AG09319 (cell line): Measurements from ENCODE around the gene NPAS3.

Experiments
- DNase-seq: peaks from one replicate; pipeline ENCODE4 v3.0.0-alpha.2; 2010; ENCODE audit warnings: low read depth; ENCODE audit errors: extremely low read depth
- TF ChIP-seq, protein P1 (sequence below): IDR thresholded peaks from 2 replicates; pipeline ENCODE4 v1.5.1; 2011; ENCODE audit warnings: low read depth, mild to moderate bottlenecking, inconsistent platforms, low read length, moderate library complexity

Gene NPAS3

DNA sequence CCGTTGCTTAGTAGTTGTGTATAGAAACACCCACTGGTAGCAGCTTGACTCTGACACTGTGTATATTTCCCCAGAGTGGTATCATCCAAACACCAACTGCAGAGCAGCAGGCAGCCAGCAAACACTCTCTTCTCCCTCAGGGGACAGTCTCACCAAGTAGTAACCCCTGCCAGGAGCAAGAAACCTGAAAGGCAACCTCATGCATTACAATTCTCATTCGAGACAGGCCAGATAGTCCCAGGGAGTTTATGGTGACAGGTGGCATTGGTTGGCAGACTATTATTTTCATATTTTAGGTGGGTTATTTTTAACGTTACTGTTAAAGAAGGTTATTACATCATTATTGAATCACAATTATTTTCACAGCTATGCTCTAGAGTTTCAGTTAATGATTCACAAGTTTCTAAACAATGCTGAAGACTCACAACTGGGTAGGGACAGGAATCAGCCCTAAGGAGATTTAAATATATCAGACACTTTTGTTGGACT lies 789.4 kb downstream of the NPAS3 start:
- no peak for DNase-seq

DNA sequence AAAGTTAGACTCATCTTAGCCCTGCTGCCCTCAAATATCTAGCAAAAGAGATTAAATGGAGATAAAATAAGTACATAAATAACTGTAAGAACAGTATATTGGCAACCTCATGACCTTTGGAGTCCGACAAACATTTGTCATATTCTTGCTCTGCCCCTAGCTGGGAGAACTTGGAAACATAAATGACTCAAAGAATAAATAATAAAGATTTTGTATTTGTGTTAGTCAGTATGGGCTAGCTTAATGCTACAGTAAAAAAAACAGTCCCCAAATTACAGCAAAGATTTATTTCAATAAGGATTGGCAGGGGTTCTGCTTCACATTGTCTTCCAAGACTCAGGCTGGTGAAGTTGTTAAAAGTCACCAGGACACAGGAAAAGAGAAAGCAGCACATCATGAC lies 791.5 kb downstream of the NPAS3 start:
- DNase-seq, result no peak
- TF ChIP-seq, protein P1, sequence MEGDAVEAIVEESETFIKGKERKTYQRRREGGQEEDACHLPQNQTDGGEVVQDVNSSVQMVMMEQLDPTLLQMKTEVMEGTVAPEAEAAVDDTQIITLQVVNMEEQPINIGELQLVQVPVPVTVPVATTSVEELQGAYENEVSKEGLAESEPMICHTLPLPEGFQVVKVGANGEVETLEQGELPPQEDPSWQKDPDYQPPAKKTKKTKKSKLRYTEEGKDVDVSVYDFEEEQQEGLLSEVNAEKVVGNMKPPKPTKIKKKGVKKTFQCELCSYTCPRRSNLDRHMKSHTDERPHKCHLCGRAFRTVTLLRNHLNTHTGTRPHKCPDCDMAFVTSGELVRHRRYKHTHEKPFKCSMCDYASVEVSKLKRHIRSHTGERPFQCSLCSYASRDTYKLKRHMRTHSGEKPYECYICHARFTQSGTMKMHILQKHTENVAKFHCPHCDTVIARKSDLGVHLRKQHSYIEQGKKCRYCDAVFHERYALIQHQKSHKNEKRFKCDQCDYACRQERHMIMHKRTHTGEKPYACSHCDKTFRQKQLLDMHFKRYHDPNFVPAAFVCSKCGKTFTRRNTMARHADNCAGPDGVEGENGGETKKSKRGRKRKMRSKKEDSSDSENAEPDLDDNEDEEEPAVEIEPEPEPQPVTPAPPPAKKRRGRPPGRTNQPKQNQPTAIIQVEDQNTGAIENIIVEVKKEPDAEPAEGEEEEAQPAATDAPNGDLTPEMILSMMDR, result no peak

More for the DNA sequence above, 789.4 kb downstream of the NPAS3 start:
- TF ChIP-seq, protein P1, result no peak

GRCh38 chr14:33732175-33732574 lies 793.5 kb downstream of the NPAS3 start:
- TF ChIP-seq, protein P1, result no peak
- DNase-seq, result no peak

- TF ChIP-seq, protein P1, result no peak
Measured at GRCh38 chr14:33733310-33733709, 794.6 kb downstream of the NPAS3 start.

GRCh38 chr14:33733721-33734120 lies 795.0 kb downstream of the NPAS3 start:
- TF ChIP-seq, protein P1, result no peak
- no peak for DNase-seq

More at GRCh38 chr14:33733310-33733709, 794.6 kb downstream of the NPAS3 start:
- DNase-seq, result no peak

DNA sequence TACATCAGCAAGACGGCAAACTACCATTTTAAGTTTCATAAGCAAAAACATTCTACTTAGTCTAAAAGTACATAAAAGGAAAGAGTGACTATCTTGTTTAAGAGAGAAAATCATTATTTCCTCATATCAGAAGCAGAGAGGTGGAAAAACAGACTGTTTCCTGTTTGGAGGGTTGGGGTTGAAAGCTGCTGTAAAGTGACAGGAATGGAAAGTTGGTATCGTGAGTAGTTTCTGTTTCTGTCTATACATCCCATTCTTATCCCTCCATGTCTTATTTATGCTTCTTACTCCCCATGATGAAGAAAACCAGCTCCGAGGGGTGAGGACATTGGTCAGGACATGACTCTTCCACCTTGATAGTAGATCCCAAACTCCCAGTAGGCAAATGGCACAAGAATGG lies 795.7 kb downstream of the NPAS3 start:
- TF ChIP-seq, protein P1, result no peak

GRCh38 chr14:33736299-33736825 lies 797.7 kb downstream of the NPAS3 start:
- TF ChIP-seq, protein P1, result no peak

More for the DNA sequence above, 795.7 kb downstream of the NPAS3 start:
- no peak for DNase-seq

More at GRCh38 chr14:33736299-33736825, 797.7 kb downstream of the NPAS3 start:
- DNase-seq, result no peak
